Measurements from ENCODE around the gene KIRREL2.
"Not testable (repeated sequence)": the region's sequence is repeated elsewhere in the genome, so short reads cannot be mapped to it uniquely, and the experiment has no call there.

Gene KIRREL2

DNA sequence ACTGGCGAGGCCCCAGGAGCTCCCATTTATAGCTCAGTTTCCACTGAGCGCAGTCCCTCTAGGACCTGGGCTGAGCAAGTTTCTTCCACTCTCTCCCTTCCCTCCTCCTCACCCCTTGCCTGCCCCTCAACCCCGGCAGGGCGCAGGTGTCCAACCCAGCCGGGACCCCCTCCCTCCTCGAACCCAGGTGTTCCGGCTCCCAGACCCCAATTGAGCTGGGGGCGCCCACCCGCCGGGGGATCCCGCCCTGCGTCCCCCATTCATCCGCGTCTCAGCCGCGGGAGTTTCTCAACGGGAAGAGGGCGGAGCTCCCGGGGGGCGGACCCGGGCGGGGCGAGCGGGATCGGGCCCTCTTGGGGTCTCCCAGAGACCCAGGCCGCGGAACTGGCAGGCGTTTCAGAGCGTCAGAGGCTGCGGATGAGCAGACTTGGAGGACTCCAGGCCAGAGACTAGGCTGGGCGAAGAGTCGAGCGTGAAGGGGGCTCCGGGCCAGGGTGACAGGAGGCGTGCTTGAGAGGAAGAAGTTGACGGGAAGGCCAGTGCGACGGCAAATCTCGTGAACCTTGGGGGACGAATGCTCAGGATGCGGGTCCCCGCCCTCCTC lies at the start of gene KIRREL2:
Gene KIRREL2 (plus strand): TSS at position 366 of the 604 bp plus-strand sequence. CDS start 209 bp downstream, at position 575.
- no peak for DNase-seq

DNA sequence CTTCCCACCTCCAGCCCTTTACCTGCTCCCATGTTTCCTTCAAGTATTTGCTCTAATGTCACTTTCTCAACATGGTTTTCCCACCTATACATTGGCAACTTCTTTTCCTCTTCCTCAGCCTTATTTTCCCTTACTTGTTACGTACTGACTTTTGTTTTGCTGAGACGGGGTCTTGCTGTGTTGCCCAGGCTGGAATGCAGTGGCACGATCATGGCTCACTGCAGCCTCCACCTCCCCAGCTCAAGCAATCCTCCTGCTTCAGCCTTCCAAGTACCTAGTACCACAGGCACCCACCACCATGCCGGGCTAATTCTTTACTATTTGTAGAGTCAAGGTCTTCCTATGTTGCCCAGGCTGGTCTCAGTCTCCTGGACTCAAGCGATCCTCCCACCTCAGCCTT lies 49.1 kb upstream of the KIRREL2 start:
- no peak for DNase-seq

- no peak for DNase-seq
These were observed 45.1 kb upstream of the KIRREL2 start for GRCh38 chr19:35811317-35812219.

DNA sequence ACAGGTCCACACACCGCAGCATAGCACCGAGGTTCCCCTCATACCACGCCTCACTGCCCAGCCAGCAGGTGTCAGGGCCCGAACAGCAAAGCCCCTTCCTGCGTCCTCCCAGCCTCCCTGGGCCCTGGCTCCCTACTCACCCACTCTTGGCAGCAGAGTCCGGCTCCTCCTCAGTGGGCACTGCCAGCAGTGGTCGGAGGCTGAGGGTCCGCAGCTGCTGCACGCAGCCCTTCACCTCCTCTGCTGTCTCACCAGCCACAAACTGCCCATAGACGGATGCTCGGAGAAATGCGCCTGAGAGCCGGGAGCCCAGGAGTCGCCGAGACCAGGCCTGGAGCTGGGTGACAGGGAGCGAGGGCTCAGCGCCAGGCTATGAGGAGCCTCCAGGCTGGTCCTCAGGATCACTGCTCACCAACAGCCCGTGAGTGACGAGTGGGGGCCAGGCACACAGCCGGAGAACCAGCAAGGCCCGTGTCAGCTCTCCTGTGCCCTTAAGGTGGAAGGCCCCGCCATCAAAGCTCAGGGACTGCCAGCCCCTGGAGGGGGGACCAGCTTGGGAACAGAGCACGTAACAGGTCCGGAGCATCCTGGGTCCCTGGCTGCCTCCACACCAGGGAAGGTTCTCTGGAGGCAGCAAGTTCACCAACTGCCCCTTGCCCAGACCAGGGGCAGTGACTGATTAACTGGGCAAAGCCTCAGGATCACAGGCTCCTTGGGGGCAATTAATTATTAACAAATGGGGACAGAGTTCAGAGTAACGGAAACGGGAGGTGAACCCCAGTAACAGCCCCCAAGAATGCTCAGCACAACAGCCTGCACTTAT lies 44.3 kb upstream of the KIRREL2 start, which contains the start of gene PRODH2:
Gene PRODH2 (minus strand): TSS at position 626 of the 823 bp plus-strand sequence. CDS start 40 bp downstream, at position 586.
- DNase-seq = no peak

GRCh38 chr19:35813043-35813890 lies 43.4 kb upstream of the KIRREL2 start:
- DNase-seq = no peak

DNA sequence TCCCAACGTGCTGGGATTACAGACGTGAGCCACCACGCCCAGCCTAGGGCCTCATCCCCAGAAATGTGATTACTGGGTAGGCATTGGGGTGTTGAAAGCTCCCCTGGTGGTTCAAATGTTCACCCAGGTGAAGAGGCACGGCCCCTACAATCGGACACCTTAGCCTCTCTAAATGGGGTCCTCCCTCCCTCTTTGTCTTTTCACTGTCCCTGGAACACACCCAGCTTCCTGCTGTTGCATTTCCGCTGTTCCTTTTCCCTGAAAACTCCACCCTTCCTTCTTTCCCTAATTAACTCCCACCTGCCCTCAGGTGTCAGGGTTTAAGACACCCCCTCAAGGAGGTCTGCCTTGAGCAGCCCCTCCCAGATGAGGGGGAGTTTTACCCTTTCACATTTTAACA lies 40.4 kb upstream of the KIRREL2 start:
- DNase-seq = no peak

DNA sequence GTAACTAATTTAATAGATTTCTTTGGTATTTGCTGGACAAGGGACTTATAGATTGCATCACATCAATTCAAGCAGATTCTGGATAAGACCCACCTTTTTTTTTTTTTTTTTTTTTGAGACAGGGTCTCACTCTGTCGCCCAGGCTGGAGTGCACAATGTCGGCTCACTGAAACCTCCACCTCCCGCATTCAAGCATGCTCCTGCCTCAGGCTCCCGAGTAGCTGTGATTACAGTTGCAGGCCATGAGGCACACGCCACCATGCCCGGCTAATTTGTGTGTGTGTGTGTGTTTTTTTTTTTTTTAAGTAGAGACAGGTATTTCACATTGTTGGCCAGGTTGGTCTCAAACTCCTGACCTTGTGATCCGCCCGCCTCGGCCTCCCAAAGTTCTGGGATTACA lies 39.9 kb upstream of the KIRREL2 start:
- DNase-seq = no peak

GRCh38 chr19:35818445-35818844 lies 38.3 kb upstream of the KIRREL2 start:
- no peak for DNase-seq

DNA sequence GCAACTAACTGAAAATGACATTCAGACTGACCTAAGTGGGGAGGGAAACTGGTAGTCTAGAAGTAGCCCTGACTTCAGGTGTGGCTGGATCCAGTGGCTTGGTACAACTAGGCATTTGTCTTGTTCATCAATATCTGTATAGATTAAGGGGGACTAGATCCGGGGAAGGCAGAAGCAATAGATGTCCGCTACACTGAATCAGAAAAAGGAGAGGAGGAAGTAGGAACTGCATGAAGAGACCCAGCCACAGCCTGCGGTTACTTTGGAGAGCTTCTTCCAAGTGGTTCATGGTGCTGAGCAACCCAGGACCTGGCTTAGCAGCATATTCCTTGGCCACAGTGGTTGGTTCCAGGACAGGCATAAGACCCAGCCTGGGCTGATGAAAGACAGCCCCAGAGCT lies 34.1 kb upstream of the KIRREL2 start:
- no peak for DNase-seq

GRCh38 chr19:35824150-35824549 lies 32.6 kb upstream of the KIRREL2 start:
- DNase-seq = no peak

- peak; percentile 64 for DNase-seq
These were observed 27.9 kb upstream of the KIRREL2 start for GRCh38 chr19:35828692-35829301.

DNA sequence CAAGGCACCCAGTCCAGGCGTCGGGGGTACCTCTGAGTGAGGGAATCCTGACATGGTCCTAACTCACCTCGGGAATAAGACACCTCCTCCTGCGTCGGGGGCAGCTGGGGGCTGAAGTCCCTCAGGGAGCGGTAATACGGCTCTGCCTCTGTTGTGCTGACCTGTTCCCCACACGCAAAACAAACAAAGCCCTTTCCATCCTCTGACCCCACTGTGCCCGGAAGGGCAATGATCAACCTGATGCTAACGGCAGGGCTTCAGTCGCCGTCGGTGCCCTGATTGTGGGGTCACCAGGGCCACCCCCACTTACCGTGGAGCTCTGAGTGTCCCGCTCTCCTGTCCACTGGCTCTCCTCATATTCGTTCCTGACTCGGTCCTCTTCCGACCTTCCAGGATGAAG lies 25.7 kb upstream of the KIRREL2 start:
- DNase-seq = no peak

DNA sequence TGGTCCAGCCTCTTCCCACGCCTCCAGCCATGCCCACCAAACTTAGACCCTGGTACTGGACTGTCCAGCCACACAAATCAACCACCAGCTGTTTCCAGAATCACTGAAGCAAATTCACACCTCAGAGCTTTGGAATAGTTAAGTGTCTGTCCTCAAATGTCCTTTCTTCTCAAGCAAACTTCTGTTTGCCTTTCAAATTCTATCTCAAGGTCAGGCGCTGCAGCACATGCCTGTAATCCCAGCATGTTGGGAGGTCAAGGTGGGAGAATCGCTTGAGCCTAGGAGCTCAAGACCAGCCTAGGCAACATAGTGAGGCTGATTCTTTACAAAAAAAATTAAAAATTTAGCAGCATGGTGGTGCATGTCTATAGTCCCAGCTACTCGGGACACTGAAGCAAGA lies 24.7 kb upstream of the KIRREL2 start:
- no peak for DNase-seq

- no peak for DNase-seq
These were observed 22.7 kb upstream of the KIRREL2 start for GRCh38 chr19:35833972-35834371.

GRCh38 chr19:35836096-35836495 lies 20.6 kb upstream of the KIRREL2 start:
- DNase-seq = not testable (repeated sequence)

GRCh38 chr19:35841961-35842595 lies 14.6 kb upstream of the KIRREL2 start:
- no peak for DNase-seq

GRCh38 chr19:35842666-35843272 lies 13.9 kb upstream of the KIRREL2 start:
- DNase-seq = no peak

- DNase-seq = peak; percentile 12
These were observed 12.8 kb upstream of the KIRREL2 start for GRCh38 chr19:35843676-35844481.

DNA sequence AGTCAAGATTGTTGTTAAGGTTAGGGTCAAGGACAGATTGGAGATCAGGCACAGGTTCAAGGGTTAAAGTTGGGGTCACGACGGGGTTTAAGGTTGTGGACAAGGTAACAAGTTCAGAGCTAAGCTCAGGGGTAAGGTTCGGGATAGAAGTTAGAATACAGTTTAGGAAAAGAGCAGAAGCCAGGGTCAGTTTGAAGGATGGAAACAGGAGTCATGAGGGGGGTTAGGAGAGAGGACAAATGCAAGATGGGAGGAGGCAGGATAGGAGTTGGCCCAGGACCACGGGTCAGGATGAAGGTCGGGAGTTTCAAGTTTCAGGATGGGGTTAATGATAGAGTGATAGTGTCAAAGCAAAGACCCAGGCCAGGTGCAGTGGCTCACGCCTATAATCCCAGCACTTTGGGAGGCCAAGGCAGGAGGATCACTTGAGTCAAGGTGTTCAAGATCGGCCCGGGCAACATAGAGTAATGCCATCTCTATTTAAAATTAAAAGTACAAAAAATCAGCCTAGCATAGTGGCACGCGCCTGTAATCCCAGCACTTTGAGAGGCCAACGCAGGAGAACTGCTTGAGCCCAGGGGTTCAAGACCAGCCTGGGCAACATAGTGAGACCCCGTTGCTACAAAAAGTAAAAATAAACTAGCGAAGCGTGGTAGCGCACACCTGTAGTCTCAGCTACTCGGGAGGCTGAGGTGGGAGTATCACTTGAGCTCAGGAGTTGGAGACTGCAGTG lies 12.1 kb upstream of the KIRREL2 start:
- DNase-seq = no peak
